Fibroblast of lung (primary cell): ENCODE measurements around the gene XYLT1.

Source experiments
- CTCF ChIP-seq, 2 donors: IDR thresholded peaks in 1 of 2; conservative IDR thresholded peaks in 1 of 2; 1 replicate in 1 of 2; 2 replicates in 1 of 2; pipeline ENCODE4 v1.5.1; 2011 to 2012; ENCODE audit warnings: low read length in 2 of 2, control low read depth in 1 of 2, inconsistent platforms in 1 of 2, low read depth in 1 of 2, mild to moderate bottlenecking in 1 of 2
- EZH2 ChIP-seq: IDR thresholded peaks from 2 replicates; pipeline ENCODE4 v1.5.1; 2012; ENCODE audit warnings: low read length, control low read depth, mild to moderate bottlenecking; ENCODE audit errors: missing control alignments

DNA sequence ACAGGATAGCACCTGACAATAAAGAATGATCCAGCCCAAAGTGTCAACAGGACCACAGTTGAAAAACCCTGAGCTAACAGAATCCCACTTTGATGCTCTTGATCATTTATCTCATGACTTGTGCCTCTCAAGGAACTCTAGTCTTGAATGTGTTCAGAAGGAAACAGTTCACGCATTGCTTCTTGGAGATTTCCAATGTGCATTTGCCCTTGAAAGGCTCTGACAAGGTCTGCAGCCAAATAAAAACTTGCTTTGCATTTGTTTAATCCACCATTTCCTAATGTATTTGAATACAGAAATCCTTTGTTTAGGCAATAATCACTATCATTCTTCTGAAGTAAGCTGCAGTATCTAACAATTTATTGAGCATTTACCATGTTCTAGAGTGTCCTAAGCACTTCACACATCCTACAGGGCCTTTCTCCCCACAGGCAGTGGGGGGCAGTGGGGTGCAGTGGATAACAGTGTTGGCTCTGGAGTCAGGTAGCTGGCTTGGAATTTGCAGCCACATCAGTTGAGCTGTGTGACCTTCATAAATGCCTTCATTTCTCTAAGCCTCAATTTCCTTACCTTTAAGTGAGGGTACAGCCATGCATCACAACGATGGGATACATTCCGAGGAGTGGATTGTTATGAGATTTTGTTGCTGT is 239.7 kb downstream of the XYLT1 start:
- TF ChIP-seq CTCF (conservative IDR thresholded peaks at IDR 0.05 in 1 of 2, IDR thresholded peaks at IDR 0.05 in 1 of 2; ENCODE audit: low read depth in 1 of 2, low read length in 2 of 2) (no peak), EZH2 (no peak)
